Choroid plexus epithelial cell (primary cell): Measurements from ENCODE around the gene GRAP.

Experiments
- DNase-seq: peaks from one replicate; pipeline ENCODE4 v3.0.0-alpha.2; 2010; ENCODE audit warnings: low read depth
- H3K4me3 ChIP-seq: 2 replicates; pipeline ENCODE4 v1.5.1; 2011; ENCODE audit warnings: low read depth, mild to moderate bottlenecking, control low read depth, low read length, moderate library complexity
- CTCF ChIP-seq: conservative IDR thresholded peaks from 2 replicates; pipeline ENCODE4 v1.5.1; 2011; ENCODE audit warnings: low read depth, mild to moderate bottlenecking, control low read depth, inconsistent platforms, low read length, moderate library complexity

The GRAP gene

GRCh38 chr17:18985475-18985874, 61.3 kb downstream of the GRAP start:
- no peak overlapping the region for H3K4me3 ChIP-seq
- DNase-seq, result no peak
- TF ChIP-seq CTCF, result no peak

- DNase-seq, result no peak
- TF ChIP-seq CTCF, result no peak
- H3K4me3 ChIP-seq, result no peak overlapping the region
Measured at GRCh38 chr17:18984273-18985114, 62.3 kb downstream of the GRAP start.

- TF ChIP-seq CTCF, result no peak
- H3K4me3 ChIP-seq, result no peak overlapping the region
- DNase-seq, result peak; percentile 67
Measured at GRCh38 chr17:18981642-18982424, 64.9 kb downstream of the GRAP start.

GRCh38 chr17:18981335-18981641, 65.5 kb downstream of the GRAP start:
- TF ChIP-seq CTCF, result no peak
- H3K4me3 ChIP-seq, result no peak overlapping the region
- no peak for DNase-seq

- no peak for TF ChIP-seq CTCF
- no peak overlapping the region for H3K4me3 ChIP-seq
- peak; percentile 69 for DNase-seq
Measured at GRCh38 chr17:18980682-18981334, 65.9 kb downstream of the GRAP start.

- no peak for DNase-seq
- no peak overlapping the region for H3K4me3 ChIP-seq
- no peak for TF ChIP-seq CTCF
Measured at GRCh38 chr17:18978655-18979054, 68.1 kb downstream of the GRAP start.
